IMR-90 (cell line): ENCODE measurements around the gene FBH1. TPM values are rescaled to one million over a fixed set of nuclear protein-coding genes. Genes with fewer than 3 reads are reported as not detected.

Source experiments
- ATAC-seq: fragments of 200-7000 bp; cut with Tn5 transposase; 2 replicates; pipeline ENCODE4 v1.9.1; 2020; ENCODE audit warnings: low read depth, mild to moderate bottlenecking, moderate library complexity
- BruUV-seq: library from RNA; stranded (reverse); fragments of 400-500 nt; replicated peaks from 2 replicates; lab custom pipeline; 2021; lab: Mats Ljungman, UMichigan
- CTCF ChIA-PET: fragments of 300-600 bp; formaldehyde crosslinking; extraction: SDS; loops from one replicate; lab custom pipeline; 2021; ENCODE audit warnings: antibody characterized with exemption; lab: Yijun Ruan, JAX
- POLR2A ChIA-PET: fragments of 300-600 bp; sonication (Branson Sonifier 250); formaldehyde crosslinking; loops from one replicate; lab custom pipeline; 2022; ENCODE audit warnings: antibody characterized with exemption; ENCODE audit not compliant: unreplicated experiment; lab: Charles Lee
- DNase-seq: peaks from one replicate; pipeline ENCODE4 v3.0.0; 2013
- H2AFZ ChIP-seq: replicated peaks from 2 replicates; pipeline ENCODE3; 2013; ENCODE audit warnings: low read length, mild to moderate bottlenecking; ENCODE audit not compliant: poor library complexity
- H2AK5ac ChIP-seq: 2 replicates; pipeline ENCODE4 v1.6.1; 2013; ENCODE audit warnings: low read depth, low read length, inconsistent platforms
- H2AK9ac ChIP-seq: replicated peaks from 2 replicates; pipeline ENCODE3; 2013; ENCODE audit warnings: mild to moderate bottlenecking, low read depth, low read length, moderate library complexity; ENCODE audit not compliant: poor library complexity
- H2BK120ac ChIP-seq: 2 replicates; pipeline ENCODE4 v1.6.1; 2013; ENCODE audit warnings: low read depth, low read length, inconsistent platforms
- H2BK15ac ChIP-seq: 3 replicates; pipeline ENCODE4 v1.6.1; 2013; ENCODE audit warnings: low read depth, low read length, inconsistent platforms
- H2BK20ac ChIP-seq: 2 replicates; pipeline ENCODE4 v1.6.1; 2013; ENCODE audit warnings: low read depth, mild to moderate bottlenecking, inconsistent platforms, low read length, moderate library complexity
- H2BK5ac ChIP-seq: 2 replicates; pipeline ENCODE4 v1.6.1; 2013; ENCODE audit warnings: mild to moderate bottlenecking, low read depth, low read length, inconsistent platforms; ENCODE audit not compliant: poor library complexity, severe bottlenecking
- H3K14ac ChIP-seq: replicated peaks from 2 replicates; pipeline ENCODE4 v1.6.1; 2013; ENCODE audit warnings: low read depth, low read length, inconsistent platforms
- H3K18ac ChIP-seq: 2 replicates; pipeline ENCODE4 v1.6.1; 2013; ENCODE audit warnings: low read depth, low read length, control low read depth
- H3K23ac ChIP-seq: 2 replicates; pipeline ENCODE4 v1.6.1; 2013; ENCODE audit warnings: low read depth, low read length, inconsistent platforms
- H3K27ac ChIP-seq: 2 replicates; pipeline ENCODE4 v1.5.1; 2013; ENCODE audit warnings: mild to moderate bottlenecking, control low read depth, low read length; ENCODE audit not compliant: insufficient read depth
- H3K27me3 ChIP-seq: 2 replicates; pipeline ENCODE4 v1.6.1; 2013; ENCODE audit warnings: low read length; ENCODE audit not compliant: control insufficient read depth, insufficient read depth
- H3K36me3 ChIP-seq: 2 replicates; pipeline ENCODE4 v1.6.1; 2013; ENCODE audit warnings: low read length, mixed read lengths; ENCODE audit not compliant: control insufficient read depth, insufficient read depth
- H3K4ac ChIP-seq: 2 replicates; pipeline ENCODE4 v1.6.1; 2013; ENCODE audit warnings: low read depth, low read length, inconsistent platforms
- H3K4me1 ChIP-seq: 2 replicates; pipeline ENCODE4 v1.6.1; 2013; ENCODE audit warnings: low read length, mixed read lengths; ENCODE audit not compliant: control insufficient read depth, insufficient read depth
- H3K4me2 ChIP-seq: 2 replicates; pipeline ENCODE4 v1.6.1; 2013; ENCODE audit warnings: low read depth, mild to moderate bottlenecking, control low read depth, low read length, moderate library complexity
- H3K4me3 ChIP-seq: 2 replicates; pipeline ENCODE4 v1.5.1; 2013; ENCODE audit warnings: low read depth, mild to moderate bottlenecking, control low read depth, low read length, moderate library complexity; ENCODE audit not compliant: insufficient read depth
- H3K56ac ChIP-seq: 2 replicates; pipeline ENCODE4 v1.6.1; 2013; ENCODE audit warnings: low read length, inconsistent platforms; ENCODE audit not compliant: insufficient read depth; ENCODE audit errors: extremely low read depth
- H3K79me1 ChIP-seq, 2 experiments: 2 replicates each; pipeline ENCODE4 v1.6.1; 2013; ENCODE audit warnings: low read length in 2 of 2, inconsistent platforms in 1 of 2, low read depth in 1 of 2
- H3K9ac ChIP-seq: 2 replicates; pipeline ENCODE4 v1.6.1; 2013; ENCODE audit warnings: low read depth, low read length, control low read depth
- H3K9me1 ChIP-seq: 2 replicates; pipeline ENCODE4 v1.6.1; 2013; ENCODE audit warnings: low read length, inconsistent platforms; ENCODE audit not compliant: insufficient read depth
- H3K9me3 ChIP-seq: 2 replicates; pipeline ENCODE4 v1.6.1; 2013; ENCODE audit warnings: low read length; ENCODE audit not compliant: control insufficient read depth, insufficient read depth
- H4K20me1 ChIP-seq: 2 replicates; pipeline ENCODE4 v1.6.1; 2013; ENCODE audit warnings: low read length, inconsistent platforms; ENCODE audit not compliant: insufficient read depth
- H4K5ac ChIP-seq: 2 replicates; pipeline ENCODE4 v1.6.1; 2013; ENCODE audit warnings: mild to moderate bottlenecking, low read depth, low read length, control low read depth
- H4K8ac ChIP-seq, 2 experiments: 2 replicates each; pipeline ENCODE4 v1.6.1; 2013; ENCODE audit warnings: low read depth in 2 of 2, low read length in 2 of 2, control low read depth in 1 of 2, inconsistent platforms in 1 of 2
- H4K91ac ChIP-seq: 2 replicates; pipeline ENCODE4 v1.6.1; 2013; ENCODE audit warnings: low read depth, low read length, inconsistent platforms; ENCODE audit not compliant: insufficient read depth
- MAZ ChIP-seq: IDR thresholded peaks from 2 replicates; pipeline ENCODE4 v1.6.1; 2012; ENCODE audit warnings: low read depth, mild to moderate bottlenecking, low read length, improper control_type of control experiment, moderate library complexity, borderline replicate concordance
- NFE2L2 ChIP-seq: fragments of 150-350 bp; IDR thresholded peaks from 2 replicates; pipeline ENCODE4 v1.6.1; 2016; ENCODE audit warnings: low read depth, mild to moderate bottlenecking, low read length
- POLR2A ChIP-seq: IDR thresholded peaks from 2 replicates; pipeline ENCODE4 v1.6.1; 2012; ENCODE audit warnings: mild to moderate bottlenecking, low read depth, low read length
- RCOR1 ChIP-seq: IDR thresholded peaks from 2 replicates; pipeline ENCODE4 v1.6.1; 2012; ENCODE audit warnings: mild to moderate bottlenecking, low read length, improper control_type of control experiment; ENCODE audit not compliant: insufficient replicate concordance
- WGBS, 2 experiments: methylation state at CpG; one replicate each; pipeline versions ENCODE4 v1.1.5 to v1.1.7; 2013; ENCODE audit warnings: missing lambda C conversion rate in 2 of 2; ENCODE audit not compliant: insufficient read length in 1 of 2; ENCODE audit errors: extremely low coverage in 2 of 2; 5-methylcytosine and 5-hydroxymethylcytosine counted together
- dilution Hi-C: fragments of 300-500 bp; cut with HindIII; formaldehyde crosslinking; loops from one replicate; pipeline ENCODE4 v1.14.3; 2018; ENCODE audit warnings: low sequenced_read_pairs; ENCODE audit not compliant: unreplicated experiment
- in situ Hi-C: fragments of 300-500 bp; cut with MboI; formaldehyde crosslinking; loops from 3 replicates; pipeline ENCODE4 v1.14.3; 2019; ENCODE audit warnings: low sequenced_read_pairs, inconsistent platforms, mixed read lengths
- intact Hi-C: fragments of 100-400 bp; cut with micrococcal nuclease; formaldehyde crosslinking; loops from 2 replicates; pipeline ENCODE4 v1.10.0; 2022
- polyA plus RNA-seq, 3 experiments: library from polyadenylated mRNA; depleted of rRNA; stranded (reverse); fragments of >200 nt; gene quantifications; 2 replicates each; pipeline ENCODE4 v1.2.3, GENCODE V29; 2012; ENCODE audit warnings: low replicate concordance in 1 of 3
- total RNA-seq: library from RNA; depleted of rRNA; stranded (reverse); fragments of >200 nt; gene quantifications from 2 replicates; pipeline ENCODE4 v1.2.3, GENCODE V29; 2012

Gene FBH1
- total and polyA plus RNA-seq, 2 of the 4 experiments (the other 2 are of a cell fraction), result 59.3 to 72.2 TPM

GRCh38 chr10:5924889-5925288 lies 34.8 kb downstream of the FBH1 start:
- peaks cover 10% of the 10 kb centered on the region for H3K9me1 ChIP-seq
- H2BK120ac ChIP-seq, result no peak overlapping the region
- no peak overlapping the region for H2BK5ac ChIP-seq
- no peak overlapping the region for H3K23ac ChIP-seq
- H3K27me3 ChIP-seq, result no peaks in the 10 kb centered on the region
- no peak overlapping the region for H2BK20ac ChIP-seq
- intact Hi-C loops (loop anchor here (5.0 kb wide), 1 partner anchor 33 kb away; the partner anchor contains the start of gene FBH1), dilution Hi-C loops (no loop called here), in situ Hi-C loops (no loop called here)
- H3K4me3 ChIP-seq, result no peak overlapping the region
- H2AFZ ChIP-seq, result no peak overlapping the region
- ATAC-seq, result no peak
- TF ChIP-seq POLR2A (no peak), RCOR1 (no peak), MAZ (no peak), NFE2L2 (no peak)
- no peaks in the 10 kb centered on the region for H3K9me3 ChIP-seq
- H3K9ac ChIP-seq, result no peak overlapping the region
- no peak for DNase-seq
- no peak overlapping the region for H3K4ac ChIP-seq
- ChIA-PET POLR2A (no interaction called here), CTCF (interaction anchor here (0.6 kb wide), 1 partner anchor 12 kb away, joined by 6 read pairs; no protein-coding TSS in a partner anchor)
- H4K5ac ChIP-seq, result no peak overlapping the region
- no peak overlapping the region for H2AK5ac ChIP-seq
- peaks cover 5% of the 10 kb centered on the region for H4K20me1 ChIP-seq
- WGBS, 2 experiments, result 91% methylated on average over 7 of the region's 10 CpGs; no CpG with 5 or more reads in 1 of the 2 experiments
- H4K8ac ChIP-seq, result no peak overlapping the region
- H3K27ac ChIP-seq, result no peak overlapping the region
- no peak overlapping the region for H2BK15ac ChIP-seq
- no peak overlapping the region for H3K4me2 ChIP-seq
- H3K14ac ChIP-seq, result no peak overlapping the region
- H3K56ac ChIP-seq, result no peak overlapping the region
- no peak overlapping the region for H3K18ac ChIP-seq
- BruUV-seq, result no TSS peak
- H3K4me1 ChIP-seq, result peaks cover 14% of the 10 kb centered on the region
- no peak overlapping the region for H2AK9ac ChIP-seq
- peaks cover 14 to 19% of the 10 kb centered on the region in 2 experiments; a peak in 3 of 4 replicates for H3K79me1 ChIP-seq
- peaks cover 70% of the 10 kb centered on the region for H3K36me3 ChIP-seq
- H4K91ac ChIP-seq, result no peak overlapping the region
